Activated T-helper 1 cell treated with Interleukin-2 at 50 U/mL for 16 hours (primary cell): Measurements from ENCODE around the gene NUBP2.

Experiments
- DNase-seq: peaks from one replicate; pipeline ENCODE4 v3.0.0-alpha.2; 2020; ENCODE audit warnings: low read depth

NUBP2 gene

GRCh38 chr16:1759511-1759910, 23.2 kb upstream of the NUBP2 start:
- DNase-seq: no peak

DNA sequence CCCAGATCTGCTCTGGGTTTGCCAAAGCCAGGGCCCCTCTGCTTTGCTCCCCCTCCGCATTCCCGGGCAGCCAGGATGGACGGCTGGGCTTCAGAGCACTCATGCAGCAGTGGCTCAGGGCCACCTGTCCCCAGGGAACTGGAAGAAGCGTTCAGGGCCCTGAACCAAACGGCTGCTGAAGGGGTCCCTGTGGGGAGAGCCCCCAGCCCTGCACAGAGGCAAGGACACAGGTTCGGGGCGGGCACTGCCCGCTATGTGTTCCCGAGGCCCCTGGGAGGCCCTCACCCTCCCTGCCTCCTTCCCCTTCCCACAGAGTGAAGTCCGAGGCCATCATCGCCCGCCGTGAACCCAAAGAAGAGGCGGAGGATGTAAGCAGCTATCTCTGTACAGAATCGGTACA, 21.8 kb upstream of the NUBP2 start:
- DNase-seq: no peak

- DNase-seq: no peak
Observed at GRCh38 chr16:1761751-1762150, 21.0 kb upstream of the NUBP2 start.

GRCh38 chr16:1762196-1762878, 20.4 kb upstream of the NUBP2 start:
- no peak for DNase-seq

DNA sequence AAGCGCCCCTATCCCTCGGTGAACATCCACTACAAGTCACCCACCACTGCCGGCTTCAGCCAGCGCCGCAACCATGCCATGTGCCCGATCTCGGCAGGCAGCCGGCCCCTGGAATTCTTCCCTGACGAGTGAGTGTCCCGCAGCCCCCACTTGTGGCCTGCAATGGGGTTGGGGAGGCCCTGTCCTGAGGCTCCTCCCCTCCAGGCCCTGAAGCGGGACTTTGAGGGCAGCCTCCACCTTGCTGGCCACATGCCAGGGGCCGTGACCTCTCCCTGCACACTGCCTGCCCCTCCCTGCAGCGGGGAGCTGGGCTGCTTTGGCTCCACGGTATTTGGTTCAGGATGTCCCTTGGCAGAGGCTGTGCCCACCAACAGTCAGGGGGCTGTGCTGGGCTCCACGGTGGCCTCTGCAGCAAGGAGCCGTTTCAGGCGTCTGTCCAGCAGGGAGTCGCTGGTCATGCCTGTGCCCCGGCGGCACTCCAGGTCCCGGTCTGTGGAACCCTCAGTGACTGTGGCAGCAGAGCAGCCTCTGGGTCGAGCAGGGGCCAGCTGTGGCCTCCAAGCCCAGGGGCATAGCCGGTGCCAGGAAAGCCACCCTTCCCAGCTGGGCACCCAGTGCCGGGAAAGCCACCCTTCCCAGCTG, 19.8 kb upstream of the NUBP2 start:
- DNase-seq: no peak

DNA sequence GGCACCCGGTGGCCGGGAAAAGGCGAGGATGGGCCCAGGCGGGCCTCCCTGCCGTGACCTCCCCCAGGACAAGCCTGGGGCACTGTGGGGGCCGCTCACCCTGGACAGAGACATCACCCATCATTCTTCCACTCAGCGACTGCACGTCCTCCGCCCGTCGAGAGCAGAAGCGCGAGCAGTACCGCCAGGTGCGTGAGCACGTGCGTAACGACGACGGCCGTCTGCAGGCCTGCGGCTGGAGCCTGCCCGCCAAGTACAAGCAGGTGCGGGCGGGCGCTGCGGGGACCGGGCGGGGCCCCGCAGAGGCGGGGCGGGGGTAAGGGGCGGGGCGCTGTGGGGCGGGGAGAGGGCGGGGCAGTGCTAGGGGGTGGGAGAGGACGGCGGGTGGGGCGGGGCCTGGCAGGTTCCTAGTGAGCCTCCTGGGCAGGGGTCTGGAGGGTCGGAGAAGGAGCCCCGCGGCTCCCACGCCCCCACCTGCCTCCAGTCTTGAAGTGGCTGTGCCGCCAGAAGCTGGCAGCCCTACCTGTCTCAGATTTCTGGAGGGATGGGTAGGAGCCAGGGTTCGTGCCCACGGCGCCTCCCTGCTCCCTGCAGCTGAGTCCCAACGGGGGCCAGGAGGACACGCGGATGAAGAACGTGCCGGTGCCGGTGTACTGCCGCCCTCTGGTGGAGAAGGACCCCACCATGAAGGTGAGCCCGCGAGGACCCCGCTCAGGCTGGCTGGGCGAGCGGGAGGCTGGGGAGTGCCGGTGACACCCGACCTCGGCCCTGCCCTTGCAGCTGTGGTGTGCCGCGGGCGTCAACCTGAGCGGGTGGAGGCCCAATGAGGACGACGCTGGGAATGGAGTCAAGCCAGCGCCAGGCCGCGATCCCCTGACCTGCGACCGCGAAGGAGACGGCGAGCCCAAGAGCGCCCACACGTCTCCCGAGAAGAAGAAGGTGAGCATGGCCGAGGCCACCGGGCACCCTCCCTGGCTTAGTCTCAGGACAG, 18.9 kb upstream of the NUBP2 start:
- DNase-seq: no peak

GRCh38 chr16:1764971-1765370, 17.8 kb upstream of the NUBP2 start:
- no peak for DNase-seq

DNA sequence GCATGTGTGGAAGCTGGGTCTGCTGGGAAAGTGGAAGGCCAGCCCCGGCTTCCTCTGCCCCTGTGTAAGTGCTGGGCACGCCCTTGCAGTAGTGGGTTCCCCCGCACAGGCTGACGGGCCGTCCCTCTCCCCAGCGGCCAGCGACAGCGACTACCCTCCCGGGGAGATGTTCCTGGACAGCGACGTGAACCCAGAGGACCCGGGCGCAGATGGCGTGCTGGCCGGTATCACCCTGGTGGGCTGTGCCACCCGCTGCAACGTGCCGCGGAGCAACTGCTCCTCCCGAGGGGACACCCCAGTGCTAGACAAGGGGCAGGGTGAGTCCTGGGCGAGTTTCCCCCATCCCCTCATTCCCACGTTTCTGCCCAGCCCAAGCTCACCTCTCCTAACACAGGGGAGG, 16.9 kb upstream of the NUBP2 start:
- DNase-seq: no peak

- DNase-seq: no peak
Observed at GRCh38 chr16:1766231-1766630, 16.5 kb upstream of the NUBP2 start.

DNA sequence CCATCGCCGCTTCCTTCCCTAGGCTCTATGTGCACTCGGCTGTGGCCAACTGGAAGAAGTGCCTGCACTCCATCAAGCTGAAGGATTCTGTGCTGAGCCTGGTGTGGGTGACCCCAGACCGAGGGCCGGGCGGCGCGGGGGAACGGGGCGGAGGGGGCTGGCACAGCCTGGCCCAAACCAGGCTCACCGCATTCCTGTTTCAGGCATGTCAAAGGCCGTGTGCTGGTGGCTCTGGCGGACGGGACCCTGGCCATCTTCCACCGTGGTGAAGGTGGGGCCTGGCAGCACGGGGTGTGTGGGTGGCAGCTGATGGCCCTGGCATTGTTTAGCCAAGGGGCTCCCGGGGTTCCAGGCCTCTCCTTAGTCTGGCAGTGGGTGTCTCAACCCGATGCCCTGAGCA, 16.1 kb upstream of the NUBP2 start:
- no peak for DNase-seq

DNA sequence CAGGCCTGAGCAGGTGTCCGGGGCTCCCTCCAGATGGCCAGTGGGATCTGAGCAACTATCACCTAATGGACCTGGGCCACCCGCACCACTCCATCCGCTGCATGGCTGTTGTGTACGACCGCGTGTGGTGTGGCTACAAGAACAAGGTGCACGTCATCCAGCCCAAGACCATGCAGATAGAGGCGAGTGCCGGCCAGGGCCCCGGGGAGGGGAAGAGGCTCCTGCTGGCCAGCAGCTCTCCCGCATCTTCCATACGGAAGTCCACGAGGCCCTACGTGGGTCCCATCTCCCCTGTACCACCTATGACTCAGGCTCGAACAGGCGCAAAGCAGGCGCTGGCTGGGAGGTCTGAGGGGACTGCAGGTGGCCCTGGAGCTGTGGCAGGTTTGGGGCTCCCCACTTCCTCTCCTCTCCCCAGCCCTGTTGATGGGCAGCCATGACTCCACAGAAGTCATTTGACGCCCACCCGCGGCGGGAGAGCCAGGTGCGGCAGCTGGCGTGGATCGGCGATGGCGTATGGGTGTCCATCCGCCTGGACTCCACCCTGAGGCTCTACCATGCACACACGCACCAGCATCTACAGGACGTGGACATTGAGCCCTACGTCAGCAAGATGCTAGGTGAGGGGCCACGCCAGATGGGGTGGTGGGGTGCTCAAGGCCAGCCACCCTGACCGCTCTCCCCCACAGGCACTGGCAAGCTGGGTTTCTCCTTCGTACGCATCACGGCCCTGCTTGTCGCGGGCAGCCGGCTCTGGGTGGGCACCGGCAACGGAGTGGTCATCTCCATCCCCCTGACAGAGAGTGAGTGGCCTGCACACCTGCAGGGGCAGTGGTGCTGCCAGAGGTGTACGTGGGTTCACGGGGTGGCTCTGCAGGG, 15.4 kb upstream of the NUBP2 start:
- DNase-seq: no peak

DNA sequence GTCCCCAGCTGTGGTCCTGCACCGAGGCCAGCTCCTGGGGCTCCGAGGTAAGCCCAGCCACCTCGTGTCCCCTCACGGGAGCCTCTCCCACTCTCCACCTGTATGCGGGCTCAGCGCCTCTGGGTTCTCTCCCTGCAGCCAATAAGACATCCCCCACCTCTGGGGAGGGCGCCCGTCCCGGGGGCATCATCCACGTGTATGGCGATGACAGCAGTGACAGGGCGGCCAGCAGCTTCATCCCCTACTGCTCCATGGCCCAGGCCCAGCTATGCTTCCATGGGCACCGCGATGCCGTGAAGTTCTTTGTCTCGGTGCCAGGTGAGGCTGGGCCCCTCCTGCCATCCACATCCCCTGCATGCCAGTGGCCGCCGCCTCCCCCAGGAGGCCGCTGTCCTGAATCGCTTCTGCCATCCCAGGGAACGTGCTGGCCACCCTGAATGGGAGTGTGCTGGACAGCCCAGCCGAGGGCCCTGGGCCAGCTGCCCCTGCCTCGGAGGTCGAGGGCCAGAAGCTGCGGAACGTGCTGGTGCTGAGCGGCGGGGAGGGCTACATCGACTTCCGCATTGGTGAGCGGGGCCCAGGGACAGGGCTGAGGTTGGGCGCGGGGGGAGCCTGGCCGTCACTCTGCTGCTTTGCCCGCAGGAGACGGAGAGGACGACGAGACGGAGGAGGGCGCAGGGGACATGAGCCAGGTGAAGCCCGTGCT, 14.5 kb upstream of the NUBP2 start:
- DNase-seq: no peak

GRCh38 chr16:1768767-1769401, 13.9 kb upstream of the NUBP2 start:
- no peak for DNase-seq

- DNase-seq: no peak
Observed at GRCh38 chr16:1769402-1770300, 13.1 kb upstream of the NUBP2 start.

GRCh38 chr16:1770328-1771187, 12.2 kb upstream of the NUBP2 start:
- peak; percentile 25 for DNase-seq

- peak; percentile 64 for DNase-seq
Observed at GRCh38 chr16:1771188-1771863, 11.4 kb upstream of the NUBP2 start, which contains the start of gene NME3. TSS of gene NME3 (minus strand) at chr16:1771543. CDS start at chr16:1771534, 9 bp downstream.

DNA sequence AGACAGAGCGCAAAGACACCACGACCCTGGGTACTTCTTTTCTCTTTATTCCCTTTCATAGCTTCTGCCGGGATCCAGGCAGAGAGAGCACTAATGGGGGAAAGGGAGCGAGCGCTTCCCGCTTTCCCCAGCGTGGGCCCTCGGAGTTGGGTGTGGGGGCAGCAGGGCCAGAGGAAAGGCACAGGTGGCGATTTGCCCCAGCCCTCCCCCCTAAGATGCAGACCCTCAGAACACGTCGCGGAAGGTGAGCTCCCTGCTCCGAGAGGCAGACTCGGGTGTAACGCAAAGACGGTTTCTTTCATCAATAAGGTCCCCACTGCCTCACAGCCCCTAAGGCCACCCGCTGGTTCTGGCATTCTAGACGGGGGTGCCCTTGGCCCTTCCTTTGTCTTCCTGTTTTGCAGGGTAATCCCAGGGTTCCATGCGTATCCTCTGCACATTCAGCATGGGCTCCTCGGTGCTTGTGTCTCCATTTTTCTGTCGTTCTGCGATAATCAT, 10.8 kb upstream of the NUBP2 start:
- no peak for DNase-seq
